Mesenchymal stem cell (in vitro differentiated cells and primary cell): ENCODE data around the gene TRPM2.

ENCODE experiments used
- DNase-seq: peaks from one replicate; pipeline ENCODE4 v3.0.0-alpha.2; 2013
- H2AFZ ChIP-seq: one replicate; pipeline ENCODE4 v1.6.1; 2013; ENCODE audit warnings: low read depth, mild to moderate bottlenecking, control low read depth, inconsistent platforms, low read length, moderate library complexity
- H2AK5ac ChIP-seq: 2 replicates; pipeline ENCODE4 v1.6.1; 2013; ENCODE audit warnings: low read length, moderate library complexity, mild to moderate bottlenecking, inconsistent platforms; ENCODE audit not compliant: severe bottlenecking
- H2BK120ac ChIP-seq: one replicate; pipeline ENCODE4 v1.6.1; 2013; ENCODE audit warnings: low read depth, mild to moderate bottlenecking, inconsistent platforms, low read length, moderate library complexity
- H2BK12ac ChIP-seq, 2 experiments: one replicate each; pipeline ENCODE4 v1.6.1; 2013; ENCODE audit warnings: inconsistent platforms in 2 of 2, low read length in 2 of 2, mild to moderate bottlenecking in 2 of 2, moderate library complexity in 2 of 2, control low read depth in 1 of 2
- H2BK15ac ChIP-seq: one replicate; pipeline ENCODE4 v1.6.1; 2013; ENCODE audit warnings: mild to moderate bottlenecking, low read depth, inconsistent platforms; ENCODE audit not compliant: poor library complexity, severe bottlenecking
- H2BK5ac ChIP-seq: 2 replicates; pipeline ENCODE4 v1.6.1; 2013; ENCODE audit warnings: low read depth, mild to moderate bottlenecking, low read length, control low read depth, inconsistent platforms; ENCODE audit not compliant: poor library complexity, severe bottlenecking
- H3K14ac ChIP-seq, 2 experiments: one replicate each; pipeline ENCODE4 v1.6.1; 2013; ENCODE audit warnings: inconsistent platforms in 2 of 2, low read length in 2 of 2, control low read depth in 1 of 2, mild to moderate bottlenecking in 1 of 2, moderate library complexity in 1 of 2
- H3K18ac ChIP-seq, 2 experiments: one replicate each; pipeline ENCODE4 v1.6.1; 2013; ENCODE audit warnings: inconsistent platforms in 2 of 2, low read length in 2 of 2, control low read depth in 1 of 2, low read depth in 1 of 2, mild to moderate bottlenecking in 1 of 2
- H3K23ac ChIP-seq, 2 experiments: one replicate each; pipeline ENCODE4 v1.6.1; 2013; ENCODE audit warnings: inconsistent platforms in 2 of 2, low read length in 2 of 2, mild to moderate bottlenecking in 2 of 2, moderate library complexity in 2 of 2, control low read depth in 1 of 2
- H3K27ac ChIP-seq: 2 replicates; pipeline ENCODE4 v1.5.1; 2013; ENCODE audit warnings: mild to moderate bottlenecking, moderate library complexity, low read length, control low read depth, inconsistent platforms; ENCODE audit not compliant: poor library complexity, severe bottlenecking
- H3K27me3 ChIP-seq, 2 experiments: 2 replicates each; pipeline versions ENCODE4 v1.6.1 to v1.7.0; 2013; ENCODE audit warnings: low read length in 2 of 2, mild to moderate bottlenecking in 2 of 2, moderate library complexity in 2 of 2, control low read depth in 1 of 2, inconsistent platforms in 1 of 2; ENCODE audit not compliant: control insufficient read depth in 1 of 2, insufficient read depth in 1 of 2
- H3K36me3 ChIP-seq, 2 experiments: 2 replicates each; pipeline versions ENCODE4 v1.6.1 to v1.7.0; 2013; ENCODE audit warnings: low read length in 2 of 2, control low read depth in 1 of 2, inconsistent platforms in 1 of 2, low read depth in 1 of 2, mild to moderate bottlenecking in 1 of 2; ENCODE audit not compliant: insufficient read depth in 2 of 2, control insufficient read depth in 1 of 2
- H3K4ac ChIP-seq, 2 experiments: one replicate each; pipeline ENCODE4 v1.6.1; 2013; ENCODE audit warnings: inconsistent platforms in 2 of 2, low read length in 2 of 2, mild to moderate bottlenecking in 2 of 2, moderate library complexity in 2 of 2, control low read depth in 1 of 2, low read depth in 1 of 2
- H3K4me1 ChIP-seq: 2 replicates; pipeline ENCODE4 v1.6.1; 2013; ENCODE audit warnings: low read depth, low read length, control low read depth; ENCODE audit not compliant: control insufficient read depth, insufficient read depth
- H3K4me2 ChIP-seq: 2 replicates; pipeline ENCODE4 v1.6.1; 2013; ENCODE audit warnings: low read length, mild to moderate bottlenecking, inconsistent platforms; ENCODE audit not compliant: poor library complexity, severe bottlenecking
- H3K4me3 ChIP-seq, 2 experiments: 2 replicates each; pipeline versions ENCODE4 v1.5.1 to v1.7.0; 2013; ENCODE audit warnings: low read length in 2 of 2, mild to moderate bottlenecking in 2 of 2, control low read depth in 1 of 2, low read depth in 1 of 2; ENCODE audit not compliant: insufficient read depth in 1 of 2
- H3K79me1 ChIP-seq: replicated peaks from 2 replicates; pipeline ENCODE4 v1.6.1; 2013; ENCODE audit warnings: mild to moderate bottlenecking, control low read depth, low read length, inconsistent platforms; ENCODE audit not compliant: poor library complexity, severe bottlenecking
- H3K9ac ChIP-seq: 2 replicates; pipeline ENCODE4 v1.7.0; 2013; ENCODE audit warnings: mild to moderate bottlenecking, low read length, moderate library complexity
- H3K9me3 ChIP-seq: 2 replicates; pipeline ENCODE4 v1.7.0; 2013; ENCODE audit warnings: mild to moderate bottlenecking, low read length; ENCODE audit not compliant: control insufficient read depth
- H4K8ac ChIP-seq: one replicate; pipeline ENCODE4 v1.6.1; 2013; ENCODE audit warnings: inconsistent platforms, mild to moderate bottlenecking, low read length, moderate library complexity
- H4K91ac ChIP-seq: one replicate; pipeline ENCODE4 v1.6.1; 2013; ENCODE audit warnings: mild to moderate bottlenecking, low read length, inconsistent platforms
- WGBS: methylation state at CpG from one replicate; pipeline ENCODE4 v1.1.7; 2013; ENCODE audit warnings: mixed read lengths; 5-methylcytosine and 5-hydroxymethylcytosine counted together

TRPM2 gene

DNA sequence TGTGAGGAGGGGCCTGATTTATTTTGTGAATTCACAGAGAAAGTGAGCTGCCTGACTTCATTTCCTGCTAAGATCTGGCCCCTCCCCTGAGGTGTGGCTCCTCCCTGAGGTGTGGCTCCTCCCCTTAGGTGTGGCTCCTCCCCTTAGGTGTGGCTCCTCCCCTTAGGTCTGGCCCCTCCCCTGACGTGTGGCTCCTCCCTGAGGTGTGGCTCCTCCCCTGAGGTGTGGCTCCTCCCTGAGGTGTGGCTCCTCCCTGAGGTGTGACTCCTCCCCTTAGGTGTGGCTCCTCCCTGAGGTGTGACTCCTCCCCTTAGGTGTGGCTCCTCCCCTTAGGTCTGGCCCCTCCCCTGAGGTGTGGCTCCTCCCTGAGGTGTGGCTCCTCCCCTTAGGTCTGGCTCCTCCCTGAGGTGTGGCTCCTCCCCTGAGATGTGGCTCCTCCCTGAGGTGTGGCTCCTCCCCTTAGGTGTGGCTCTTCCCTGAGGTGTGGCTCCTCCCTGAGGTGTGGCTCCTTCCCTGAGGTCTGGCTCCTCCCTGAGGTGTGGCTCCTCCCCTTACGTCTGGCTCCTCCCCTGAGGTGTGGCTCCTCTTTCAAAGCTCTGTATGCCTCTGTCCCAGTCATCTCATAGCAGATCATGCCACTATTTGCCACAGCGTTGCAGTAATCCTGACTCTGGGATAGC is 75.0 kb downstream of the TRPM2 start:
- Histone ChIP-seq H3K4me3 (no peak overlapping the region), H3K4me2 (no peak overlapping the region), H2BK5ac (no peak overlapping the region), H3K18ac (no peak overlapping the region), H3K27me3 (peaks cover 0 to 7% of the 10 kb centered on the region in 2 experiments), H3K9me3 (peaks cover 29% of the 10 kb centered on the region), H3K14ac (no peak overlapping the region), H3K9ac (no peak overlapping the region), H3K27ac (no peak overlapping the region), H2AFZ (no peak overlapping the region), H2AK5ac (no peak overlapping the region), H3K4me1 (no peaks in the 10 kb centered on the region), H2BK15ac (no peak overlapping the region), H3K23ac (no peak overlapping the region), H4K8ac (no peak overlapping the region), H2BK12ac (no peak overlapping the region), H3K79me1 (no peaks in the 10 kb centered on the region), H2BK120ac (no peak overlapping the region), H4K91ac (no peak overlapping the region), H3K4ac (no peak overlapping the region), H3K36me3 (no peaks in the 10 kb centered on the region)
- DNase-seq: peak; percentile 2
- 42% methylated on average over 3 of the region's 3 CpGs for WGBS

GRCh38 chr21:44429894-44430293 is 76.5 kb downstream of the TRPM2 start:
- Histone ChIP-seq H2BK12ac (no peak overlapping the region), H3K4me3 (no peak overlapping the region), H3K9ac (no peak overlapping the region), H3K27ac (no peak overlapping the region), H3K4ac (no peak overlapping the region), H3K4me2 (no peak overlapping the region), H4K8ac (no peak overlapping the region), H2AFZ (no peak overlapping the region), H4K91ac (no peak overlapping the region), H3K27me3 (no peaks in the 10 kb centered on the region), H3K18ac (no peak overlapping the region), H2BK15ac (no peak overlapping the region), H3K23ac (no peak overlapping the region), H3K4me1 (peaks cover 2% of the 10 kb centered on the region), H3K14ac (no peak overlapping the region), H2BK120ac (no peak overlapping the region), H3K36me3 (peaks cover 0 to 3% of the 10 kb centered on the region in 2 experiments), H3K79me1 (no peaks in the 10 kb centered on the region), H2BK5ac (no peak overlapping the region), H2AK5ac (no peak overlapping the region), H3K9me3 (peaks cover 29% of the 10 kb centered on the region)
- no peak for DNase-seq
- no CpG with 5 or more reads among the region's 1 CpG for WGBS

- Histone ChIP-seq H3K4me2 (no peak overlapping the region), H4K91ac (no peak overlapping the region), H3K18ac (no peak overlapping the region), H2BK120ac (no peak overlapping the region), H2BK5ac (no peak overlapping the region), H4K8ac (no peak overlapping the region), H2BK12ac (no peak overlapping the region), H3K36me3 (peaks cover 0 to 3% of the 10 kb centered on the region in 2 experiments), H3K23ac (no peak overlapping the region), H3K79me1 (no peaks in the 10 kb centered on the region), H3K27ac (no peak overlapping the region), H3K9ac (no peak overlapping the region), H2AK5ac (no peak overlapping the region), H3K9me3 (peaks cover 29% of the 10 kb centered on the region), H3K4me1 (peaks cover 4% of the 10 kb centered on the region), H2BK15ac (no peak overlapping the region), H2AFZ (no peak overlapping the region), H3K4me3 (no peak overlapping the region), H3K14ac (no peak overlapping the region), H3K4ac (no peak overlapping the region), H3K27me3 (no peaks in the 10 kb centered on the region)
- DNase-seq: no peak
- 94% methylated on average over 2 of the region's 4 CpGs for WGBS
Observed at GRCh38 chr21:44431300-44431699, 77.9 kb downstream of the TRPM2 start.

GRCh38 chr21:44432841-44433790 is 79.7 kb downstream of the TRPM2 start:
- no peak overlapping the region for H3K4ac ChIP-seq
- no peak overlapping the region for H2BK12ac ChIP-seq
- no peaks in the 10 kb centered on the region for H3K79me1 ChIP-seq
- H2BK120ac ChIP-seq: no peak overlapping the region
- H2BK15ac ChIP-seq: no peak overlapping the region
- H3K23ac ChIP-seq: no peak overlapping the region
- no peak overlapping the region for H4K8ac ChIP-seq
- H2AK5ac ChIP-seq: no peak overlapping the region
- H3K14ac ChIP-seq: no peak overlapping the region
- DNase-seq: no peak
- peaks cover 0 to 3% of the 10 kb centered on the region in 2 experiments for H3K36me3 ChIP-seq
- no peak overlapping the region for H3K18ac ChIP-seq
- H3K4me3 ChIP-seq: no peak overlapping the region
- no peak overlapping the region for H4K91ac ChIP-seq
- H3K27ac ChIP-seq: no peak overlapping the region
- H3K4me1 ChIP-seq: peaks cover 4% of the 10 kb centered on the region
- no peaks in the 10 kb centered on the region for H3K27me3 ChIP-seq
- H2BK5ac ChIP-seq: no peak overlapping the region
- WGBS: 87% methylated on average over 34 of the region's 34 CpGs
- no peak overlapping the region for H3K9ac ChIP-seq
- H3K4me2 ChIP-seq: no peak overlapping the region
- peaks cover 27% of the 10 kb centered on the region for H3K9me3 ChIP-seq
- H2AFZ ChIP-seq: no peak overlapping the region
